ENCODE data around the gene NBPF14. TPM values are rescaled to one million over a fixed set of nuclear protein-coding genes. Genes with fewer than 3 reads are reported as not detected.
A peak's percentile ranks its signal among the peaks of the same experiment; 100 is the strongest.
"Not testable (repeated sequence)": the region's sequence is repeated elsewhere in the genome, so short reads cannot be mapped to it uniquely, and the experiment has no call there.

The NBPF14 gene
- total and polyA plus RNA-seq, 2 experiments from 2014 or later, result 5.1 to 10.8 TPM

- DNase-seq (ENCODE audit: low spot score), result peak; percentile 96
- H3K4me1 ChIP-seq (ENCODE audit: insufficient read depth); H3K4me2 ChIP-seq; H4K20me1 ChIP-seq (replicated peaks; ENCODE audit: insufficient read depth); H3K9me3 Mint-ChIP-seq; H2AFZ ChIP-seq; H3K36me3 ChIP-seq (ENCODE audit: insufficient read depth); H3F3A ChIP-seq (replicated peaks; ENCODE audit: low read depth); H3K79me2 ChIP-seq (replicated peaks; ENCODE audit: insufficient read depth); H3K9me2 ChIP-seq (ENCODE audit: insufficient read depth); H3K36me3 Mint-ChIP-seq (ENCODE audit: low read depth); H3K4me1 Mint-ChIP-seq; H3K27me3 ChIP-seq (ENCODE audit: insufficient read depth); H3K27me3 Mint-ChIP-seq (ENCODE audit: insufficient read depth, low read depth, poor library complexity): not testable (repeated sequence)
- TF ChIP-seq ZNF114 (CRISPR knock-in tag; IDR thresholded peaks at IDR 0.05) (0 out of 2 replicates have a peak, but pooled peaks have one; percentile 14), CTCF (conservative IDR thresholded peaks at IDR 0.05; ENCODE audit: low read depth in 2 of 2) (0 out of 4 replicates have a peak, but pooled peaks of 1 of the 2 experiments have one; percentile 10), POLR2AphosphoS5 (IDR thresholded peaks at IDR 0.05; ENCODE audit: low read depth) (peak; percentile 99), ZNF462 (CRISPR knock-in tag; IDR thresholded peaks at IDR 0.05) (0 out of 2 replicates have a peak, but pooled peaks have one; percentile 33), ZNF331 (CRISPR knock-in tag; IDR thresholded peaks at IDR 0.05; ENCODE audit: low read depth) (peak; percentile 45), CREB1 (CRISPR knock-in tag; IDR thresholded peaks at IDR 0.05; ENCODE audit: low read depth) (peak; percentile 68; the same call in 1 of the 2 replicates), JUNB (IDR thresholded peaks at IDR 0.05; ENCODE audit: unreplicated experiment) (peak; percentile 49), ETS1 (IDR thresholded peaks at IDR 0.05) (peak; percentile 97)
- ATAC-seq, result peak; percentile 92
- peak overlapping the region; percentile 39 for H3K4me3 ChIP-seq
- H3K27ac ChIP-seq (ENCODE audit: low read depth), result peak overlapping the region; percentile 70; the same call in 1 of the 2 replicates
- H3K4me3 Mint-ChIP-seq, result peak overlapping the region; percentile 72
- peak overlapping the region; percentile 100 for H3K27ac Mint-ChIP-seq
Measured at GRCh38 chr1:148522561-148523204, 73.1 kb downstream of the NBPF14 start.

Measured in GM23338 (cell line).